GM12891 (cell line): ENCODE data around the gene KPTN.

Experiments used
- DNase-seq: peaks from one replicate; pipeline ENCODE4 v3.0.0; 2011; ENCODE audit warnings: low spot score; ENCODE audit not compliant: insufficient read length
- FAIRE-seq: peaks from 2 replicates; lab custom pipeline; 2011; peaks lifted over from hg19 to GRCh38; lab: Jason Lieb, UNC
- PAX5 ChIP-seq: IDR thresholded peaks from 2 replicates; pipeline ENCODE4 v1.6.1; 2011; ENCODE audit warnings: low read length, moderate library complexity, mild to moderate bottlenecking; ENCODE audit not compliant: insufficient read depth, severe bottlenecking
- POLR2A ChIP-seq: IDR thresholded peaks from 2 replicates; pipeline ENCODE4 v1.6.1; 2011; ENCODE audit warnings: low read depth, low read length, control low read depth
- POLR2AphosphoS5 ChIP-seq: IDR thresholded peaks from 2 replicates; pipeline ENCODE4 v1.6.1; 2011; ENCODE audit warnings: low read depth, low read length, control low read depth
- POU2F2 ChIP-seq: IDR thresholded peaks from 2 replicates; pipeline ENCODE4 v1.6.1; 2011; ENCODE audit warnings: low read depth, mild to moderate bottlenecking, control low read depth, low read length, moderate library complexity
- SPI1 ChIP-seq: IDR thresholded peaks from 2 replicates; pipeline ENCODE4 v1.6.1; 2011; ENCODE audit warnings: low read depth, low read length, control low read depth
- TAF1 ChIP-seq: IDR thresholded peaks from 2 replicates; pipeline ENCODE4 v1.6.1; 2011; ENCODE audit warnings: low read depth, low read length, control low read depth

KPTN gene

DNA sequence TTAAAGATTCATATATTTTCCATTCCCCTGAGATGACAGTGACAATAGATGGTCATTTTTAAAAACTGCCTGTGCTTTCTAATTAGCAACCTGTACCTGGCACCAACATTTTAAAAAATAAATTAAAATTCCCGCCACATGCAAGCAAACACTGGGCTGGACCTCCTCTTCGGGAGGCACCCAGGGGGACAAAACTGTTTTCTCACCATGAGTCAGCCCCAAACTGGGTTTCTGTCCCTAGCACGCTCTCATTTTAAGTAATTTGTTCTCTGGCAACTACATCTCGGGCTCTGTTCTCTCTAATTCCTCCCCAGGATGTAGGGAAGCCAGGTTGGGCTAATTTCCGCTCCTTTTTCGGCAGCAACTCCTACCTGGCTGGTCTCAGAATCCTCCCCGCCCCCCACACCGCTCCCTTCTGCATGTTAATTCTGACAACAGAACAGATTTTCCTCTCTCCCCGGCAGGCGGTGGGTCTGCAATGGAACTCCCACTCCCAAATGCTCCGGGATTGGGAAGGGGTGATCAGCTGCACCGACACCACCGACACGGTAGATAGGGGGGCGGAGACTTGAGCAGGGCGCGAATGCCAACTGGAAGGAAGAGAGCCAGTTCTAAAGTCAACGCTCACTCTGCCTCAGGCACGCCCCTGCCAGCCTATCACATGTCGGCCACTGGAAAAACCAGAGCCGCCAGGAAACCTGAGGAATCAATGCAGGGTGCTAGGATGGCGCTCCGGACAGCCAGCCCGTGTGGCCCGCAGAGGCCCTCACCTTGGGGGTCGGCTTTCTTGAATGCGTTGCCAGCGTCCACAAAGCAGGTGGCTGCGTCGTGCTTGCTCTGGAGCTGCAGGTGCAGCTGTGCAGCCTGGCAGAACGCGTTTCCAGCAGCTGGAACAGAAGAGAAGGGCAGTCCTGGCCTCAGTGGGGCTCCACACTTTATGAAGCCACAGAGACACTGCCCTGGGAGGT is 16.1 kb upstream of the KPTN start:
- TF ChIP-seq POLR2AphosphoS5 = no peak
- no peak for TF ChIP-seq PAX5
- TF ChIP-seq POLR2A = no peak; the same call in 1 of the 2 replicates
- no peak for TF ChIP-seq POU2F2
- no peak for TF ChIP-seq SPI1
- TF ChIP-seq TAF1 = no peak
- FAIRE-seq = no peak
- no peak for DNase-seq

DNA sequence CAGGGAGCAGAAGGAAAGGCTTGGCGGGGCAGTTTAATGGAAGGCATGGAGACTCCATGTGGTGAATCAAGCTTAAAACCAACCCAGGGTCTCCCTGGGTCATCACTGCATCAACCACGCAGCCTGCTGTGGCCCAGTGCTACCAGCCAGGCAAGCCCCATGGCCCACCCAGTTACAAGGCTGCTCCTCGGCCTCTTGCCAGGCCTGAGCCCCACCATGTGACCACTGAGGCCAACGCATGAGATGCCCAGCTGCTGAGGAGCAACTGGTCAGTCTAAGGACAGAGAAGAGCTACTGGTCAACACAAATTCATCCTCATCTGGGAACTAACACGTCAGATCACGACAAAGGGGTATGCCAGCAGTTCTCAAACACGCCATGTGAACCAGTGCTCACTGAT is 15.4 kb upstream of the KPTN start:
- no peak for FAIRE-seq
- TF ChIP-seq PAX5 (no peak), POLR2AphosphoS5 (no peak; the same call in 1 of the 2 replicates), TAF1 (no peak), SPI1 (no peak), POU2F2 (no peak), POLR2A (no peak)
- no peak for DNase-seq

DNA sequence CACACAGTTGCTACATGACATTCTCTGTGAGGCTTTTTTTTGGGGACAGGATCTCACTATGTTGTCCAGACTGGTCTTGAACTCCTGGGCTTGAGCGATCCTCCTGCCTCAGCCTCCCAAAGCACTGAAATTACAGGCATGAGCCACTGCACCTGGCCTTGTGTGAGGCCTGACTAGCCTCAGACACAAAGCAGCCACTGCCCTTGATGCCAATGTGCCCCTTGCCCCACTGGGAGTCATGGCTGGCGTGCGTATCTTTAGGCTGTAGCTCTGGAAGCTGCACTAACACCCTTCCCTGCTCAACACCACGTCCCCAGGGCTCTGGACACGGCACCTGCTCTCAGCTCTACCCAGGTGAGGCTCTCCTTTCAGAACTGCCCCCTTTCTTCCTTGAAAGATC is 14.5 kb upstream of the KPTN start:
- FAIRE-seq (no peak), DNase-seq (no peak)
- TF ChIP-seq TAF1 (no peak), POLR2AphosphoS5 (no peak), PAX5 (no peak), POU2F2 (no peak), POLR2A (no peak), SPI1 (no peak)

DNA sequence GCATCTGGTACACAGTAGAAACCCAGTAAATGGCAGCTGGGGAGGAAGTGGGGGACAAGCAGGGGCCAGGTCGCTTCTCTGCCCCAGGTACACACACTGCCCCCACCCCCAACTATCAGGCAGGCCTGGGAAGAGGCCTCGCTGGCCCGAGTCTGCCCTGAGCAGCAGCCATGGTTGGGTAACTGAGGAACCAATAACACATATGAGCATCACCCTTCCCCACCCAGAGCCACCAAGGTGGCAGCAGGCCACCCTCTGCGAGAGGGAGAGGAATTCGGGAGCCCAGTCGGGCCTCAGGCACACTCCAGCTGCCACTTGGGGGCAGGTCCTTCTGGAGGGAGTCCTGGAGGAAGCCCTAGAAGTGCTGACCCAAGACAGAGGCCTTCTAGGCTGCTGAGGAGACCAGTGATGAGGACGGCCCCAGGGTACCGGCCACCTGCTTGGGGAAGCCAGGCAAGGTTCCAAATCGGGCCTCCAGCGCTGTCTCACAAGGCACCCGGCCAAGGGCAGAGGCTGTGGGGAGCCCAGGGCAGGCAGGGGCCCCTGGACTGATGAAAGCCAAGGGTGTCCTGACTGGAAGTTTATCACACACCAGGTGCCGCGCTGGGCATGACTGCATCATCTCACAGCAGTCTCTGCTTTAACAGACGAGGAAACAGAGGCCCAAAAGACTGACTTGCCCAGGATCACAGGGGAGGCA is 14.0 kb upstream of the KPTN start:
- no peak for FAIRE-seq
- TF ChIP-seq POLR2A = no peak
- TF ChIP-seq PAX5 = no peak
- no peak for DNase-seq

DNA sequence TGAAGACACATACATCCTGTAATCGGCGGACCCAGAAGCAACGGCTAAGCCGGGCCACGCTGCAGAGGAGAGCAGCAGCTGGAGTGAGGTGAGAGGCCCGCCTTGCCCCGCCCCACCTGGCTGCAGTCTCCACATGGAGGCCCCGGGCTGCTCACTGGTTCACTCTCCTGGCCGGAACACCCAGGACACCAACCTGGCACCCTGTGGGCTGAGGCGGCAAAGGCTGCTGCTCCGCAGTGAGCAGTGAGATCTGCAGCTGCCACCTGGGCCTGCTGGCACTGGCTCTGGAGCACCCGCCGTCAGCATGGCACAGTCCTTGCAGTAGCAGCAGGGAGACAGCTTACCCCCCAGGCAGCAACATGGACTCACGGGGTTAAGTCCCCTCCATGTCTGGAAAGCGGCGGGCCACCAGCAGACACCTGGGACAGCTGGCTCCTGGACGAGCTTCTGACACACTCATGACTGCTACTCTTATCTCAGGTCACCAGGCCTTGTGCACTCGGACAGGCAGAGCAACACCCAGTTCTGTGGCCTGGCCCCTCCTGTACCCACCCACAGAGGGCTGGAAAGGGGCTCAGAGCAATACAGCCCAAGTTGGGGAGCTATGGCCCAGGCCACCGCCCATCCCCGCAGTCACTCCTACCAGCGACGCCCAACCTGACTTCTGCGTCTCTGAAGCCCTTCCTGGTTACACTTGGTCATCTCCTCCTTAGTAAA is 13.2 kb upstream of the KPTN start:
- FAIRE-seq = no peak
- TF ChIP-seq SPI1 (no peak), POLR2A (no peak)
- DNase-seq = no peak

DNA sequence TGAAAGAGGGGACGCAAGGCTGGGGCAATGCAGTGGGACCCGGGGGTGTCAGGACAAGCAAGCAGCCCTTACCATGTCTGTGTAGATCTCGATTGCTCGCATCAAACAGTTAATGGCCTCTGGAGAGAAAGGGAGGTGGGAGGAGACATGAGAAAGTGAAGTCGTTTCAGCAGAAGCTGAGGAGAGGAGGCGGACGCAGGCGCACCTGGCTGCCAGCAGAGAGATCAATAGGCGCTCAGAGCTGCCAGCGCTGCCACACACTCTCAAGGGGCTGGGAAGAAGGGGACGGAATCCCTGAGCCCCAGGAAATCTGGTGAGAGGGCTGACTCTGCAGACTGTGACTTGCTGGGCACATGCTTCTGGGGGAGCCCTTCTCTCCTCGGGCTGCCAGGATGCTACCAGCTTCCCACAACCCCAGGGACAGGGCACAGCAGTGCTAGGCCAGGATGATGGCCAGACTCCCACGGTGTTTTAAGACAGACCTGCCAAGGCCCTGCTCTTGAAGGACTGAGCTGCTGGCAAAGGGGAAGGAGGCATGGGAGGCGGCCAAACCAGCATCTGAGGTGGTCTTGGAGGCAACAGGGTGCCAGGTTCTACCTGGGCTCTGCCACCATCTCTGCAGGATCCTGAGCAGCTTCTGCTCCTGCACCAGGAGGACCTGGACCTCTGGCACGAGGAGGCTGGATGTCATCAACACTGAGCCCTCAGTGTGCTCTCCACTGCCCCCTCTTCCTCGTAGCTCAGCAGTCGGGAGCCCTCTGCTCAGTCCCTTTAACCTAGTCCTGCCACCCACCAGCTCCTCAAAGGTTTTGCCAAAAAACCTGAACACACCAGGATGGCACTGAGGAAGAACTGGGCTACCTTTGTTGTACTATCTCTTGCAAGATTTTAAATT is 11.7 kb upstream of the KPTN start:
- no peak for TF ChIP-seq SPI1
- TF ChIP-seq PAX5 = no peak
- TF ChIP-seq POU2F2 = no peak
- no peak for TF ChIP-seq TAF1
- TF ChIP-seq POLR2AphosphoS5 = no peak; the same call in 1 of the 2 replicates
- no peak; the same call in 1 of the 2 replicates for TF ChIP-seq POLR2A
- FAIRE-seq (no peak), DNase-seq (no peak)

DNA sequence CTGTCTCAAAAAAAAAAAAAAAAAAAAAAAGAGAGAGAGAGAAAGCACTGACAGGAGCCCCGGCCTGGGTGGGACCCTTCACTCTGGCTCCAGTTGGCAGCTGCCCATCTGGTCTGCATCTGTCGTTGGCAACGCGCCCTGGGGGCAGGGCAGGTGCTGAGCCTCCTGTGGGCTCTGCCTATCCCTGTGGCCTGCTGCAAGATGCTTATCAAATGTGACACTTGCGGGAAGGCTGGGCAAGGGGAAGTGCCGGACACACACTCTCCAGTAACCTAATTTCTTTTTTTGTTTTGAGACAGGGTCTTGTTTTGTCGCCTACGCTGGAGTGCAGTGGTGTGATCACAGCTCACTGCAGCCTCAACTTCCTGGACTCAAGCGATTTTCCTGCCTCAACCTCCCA is 10.7 kb upstream of the KPTN start:
- no peak for FAIRE-seq
- DNase-seq = no peak
- TF ChIP-seq PAX5 (no peak), POLR2AphosphoS5 (no peak), TAF1 (no peak), POLR2A (no peak), POU2F2 (no peak), SPI1 (no peak)

DNA sequence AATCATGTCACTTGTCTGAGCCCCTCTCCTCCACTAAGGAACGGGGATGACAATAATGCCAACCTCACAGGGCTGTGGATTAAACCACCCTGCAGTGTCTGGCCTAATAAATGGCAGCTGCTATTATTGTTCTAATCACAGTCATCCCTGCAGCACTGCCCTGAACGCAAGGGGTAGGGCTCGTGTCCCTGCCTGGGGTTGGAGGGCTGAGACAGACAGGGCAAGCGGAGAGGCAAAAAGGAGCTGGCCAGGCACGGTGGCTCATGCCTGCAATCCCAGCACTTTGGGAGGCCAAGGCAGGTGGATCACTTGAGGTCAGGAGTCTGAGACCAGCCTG is 10.2 kb upstream of the KPTN start:
- DNase-seq (no peak), FAIRE-seq (no peak)
- no peak for TF ChIP-seq POLR2A
- no peak for TF ChIP-seq POLR2AphosphoS5
- no peak for TF ChIP-seq PAX5
- TF ChIP-seq POU2F2 = no peak
- TF ChIP-seq TAF1 = no peak
- TF ChIP-seq SPI1 = no peak

DNA sequence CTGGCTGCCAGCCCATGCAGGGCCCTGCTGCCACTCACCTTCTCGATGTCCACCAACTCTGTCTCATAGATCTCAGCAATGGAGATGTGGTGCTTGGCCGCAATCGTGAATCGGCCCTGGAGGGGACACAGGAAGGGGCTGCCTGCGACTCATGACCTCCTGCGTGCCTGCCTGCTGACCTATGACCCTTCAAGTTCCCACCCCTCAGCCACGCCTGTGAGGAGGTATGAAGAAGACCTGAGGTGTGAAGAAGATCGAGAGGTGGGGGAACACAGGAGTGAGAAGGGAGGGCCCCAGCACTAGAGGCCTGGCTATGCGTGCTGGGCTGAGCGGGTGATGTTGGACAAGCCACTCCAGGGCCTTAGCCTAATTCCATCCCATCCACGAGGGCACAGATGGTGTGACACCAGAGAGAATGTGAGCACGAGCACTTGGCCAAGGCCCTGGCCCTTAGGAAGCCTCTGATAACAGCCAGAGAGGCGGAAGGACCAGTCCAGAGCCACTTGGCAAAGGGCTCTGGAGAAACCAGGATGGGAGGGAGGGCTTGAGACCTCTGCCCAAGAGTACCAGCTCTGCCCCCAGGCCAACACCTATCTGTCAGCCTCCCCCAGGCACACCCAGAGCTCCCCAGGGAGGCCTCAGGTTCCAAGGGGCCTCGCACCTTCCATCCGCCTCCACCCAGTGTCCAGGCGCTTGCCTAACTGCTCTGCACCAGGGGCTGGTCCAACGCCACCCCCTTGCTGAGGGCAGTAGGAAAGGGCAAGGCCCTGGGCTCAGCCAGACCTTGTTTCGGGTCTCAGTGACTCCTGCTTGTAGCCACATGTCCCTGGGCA is 9.6 kb upstream of the KPTN start:
- no peak for FAIRE-seq

More for the DNA sequence above, 9.6 kb upstream of the KPTN start:
- no peak for TF ChIP-seq POLR2AphosphoS5
- TF ChIP-seq TAF1 = no peak
- TF ChIP-seq POLR2A = no peak
- TF ChIP-seq SPI1 = no peak
- TF ChIP-seq POU2F2 = no peak
- TF ChIP-seq PAX5 = no peak
- no peak for DNase-seq
